Progenitor cell of endocrine pancreas (in vitro differentiated cells): ENCODE data around the gene NCKAP5. TPM values are rescaled to one million over a fixed set of nuclear protein-coding genes. Genes with fewer than 3 reads are reported as not detected.

ENCODE experiments used
- DNase-seq: peaks from one replicate; pipeline ENCODE4 v3.0.0; 2021; ENCODE audit warnings: low spot score; ENCODE audit not compliant: unreplicated experiment
- H3K27ac Mint-ChIP-seq: 2 replicates; pipeline ENCODE4 v1.8.0; 2021; ENCODE audit warnings: mild to moderate bottlenecking, moderate library complexity, mixed read lengths
- H3K27me3 Mint-ChIP-seq: 2 replicates; pipeline ENCODE4 v1.8.0; 2021; ENCODE audit warnings: mixed read lengths
- H3K36me3 Mint-ChIP-seq: 2 replicates; pipeline ENCODE4 v1.8.0; 2022; ENCODE audit warnings: mixed read lengths; ENCODE audit not compliant: insufficient read depth
- H3K4me1 Mint-ChIP-seq: 2 replicates; pipeline ENCODE4 v1.8.0; 2021; ENCODE audit warnings: low read depth, mixed read lengths
- H3K4me3 Mint-ChIP-seq: 2 replicates; pipeline ENCODE4 v1.8.0; 2021; ENCODE audit warnings: low read depth, mild to moderate bottlenecking, moderate library complexity, mixed read lengths
- H3K9me3 Mint-ChIP-seq: 2 replicates; pipeline ENCODE4 v1.8.0; 2021; ENCODE audit warnings: low read depth, mixed read lengths
- total RNA-seq: library from RNA; stranded (reverse); gene quantifications from 2 replicates; pipeline ENCODE4 v1.2.1, GENCODE V29; 2021
- TF ChIP-seq, protein P1 (sequence below): fragments of 200-600 bp; sonication (generic); IDR thresholded peaks from one replicate; pipeline ENCODE4 v1.5.0; 2021; ENCODE audit warnings: antibody characterized with exemption, mild to moderate bottlenecking; ENCODE audit not compliant: unreplicated experiment

Gene NCKAP5
- total RNA-seq, 1 donor from 2014 or later: 1.7 TPM

DNA sequence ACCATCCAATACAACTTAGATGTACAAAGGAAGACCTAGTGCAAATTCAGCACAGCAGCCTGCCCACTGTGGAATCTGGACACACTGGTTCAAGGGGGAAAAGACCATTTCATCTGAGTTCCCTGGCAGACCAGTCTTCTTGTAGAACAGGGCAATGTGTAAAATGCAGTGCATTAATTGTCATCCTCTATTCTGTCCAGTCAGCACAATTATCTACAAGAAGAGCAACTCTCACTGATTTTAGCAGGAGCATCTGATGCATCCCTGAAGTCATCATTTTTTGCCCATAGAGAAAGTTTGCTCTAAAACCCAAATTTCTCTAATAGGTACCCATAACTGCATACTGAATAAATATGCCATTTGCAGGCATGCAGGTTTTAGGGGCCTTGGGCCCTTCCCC, 816.4 kb downstream of the NCKAP5 start:
- no peak for DNase-seq
- no peak overlapping the region for H3K27ac Mint-ChIP-seq
- TF ChIP-seq, protein P1, sequence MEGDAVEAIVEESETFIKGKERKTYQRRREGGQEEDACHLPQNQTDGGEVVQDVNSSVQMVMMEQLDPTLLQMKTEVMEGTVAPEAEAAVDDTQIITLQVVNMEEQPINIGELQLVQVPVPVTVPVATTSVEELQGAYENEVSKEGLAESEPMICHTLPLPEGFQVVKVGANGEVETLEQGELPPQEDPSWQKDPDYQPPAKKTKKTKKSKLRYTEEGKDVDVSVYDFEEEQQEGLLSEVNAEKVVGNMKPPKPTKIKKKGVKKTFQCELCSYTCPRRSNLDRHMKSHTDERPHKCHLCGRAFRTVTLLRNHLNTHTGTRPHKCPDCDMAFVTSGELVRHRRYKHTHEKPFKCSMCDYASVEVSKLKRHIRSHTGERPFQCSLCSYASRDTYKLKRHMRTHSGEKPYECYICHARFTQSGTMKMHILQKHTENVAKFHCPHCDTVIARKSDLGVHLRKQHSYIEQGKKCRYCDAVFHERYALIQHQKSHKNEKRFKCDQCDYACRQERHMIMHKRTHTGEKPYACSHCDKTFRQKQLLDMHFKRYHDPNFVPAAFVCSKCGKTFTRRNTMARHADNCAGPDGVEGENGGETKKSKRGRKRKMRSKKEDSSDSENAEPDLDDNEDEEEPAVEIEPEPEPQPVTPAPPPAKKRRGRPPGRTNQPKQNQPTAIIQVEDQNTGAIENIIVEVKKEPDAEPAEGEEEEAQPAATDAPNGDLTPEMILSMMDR: no peak
- H3K4me3 Mint-ChIP-seq: no peak overlapping the region
- H3K4me1 Mint-ChIP-seq: no peaks in the 10 kb centered on the region
- no peaks in the 10 kb centered on the region for H3K27me3 Mint-ChIP-seq
- H3K36me3 Mint-ChIP-seq: no peaks in the 10 kb centered on the region
- no peaks in the 10 kb centered on the region for H3K9me3 Mint-ChIP-seq

DNA sequence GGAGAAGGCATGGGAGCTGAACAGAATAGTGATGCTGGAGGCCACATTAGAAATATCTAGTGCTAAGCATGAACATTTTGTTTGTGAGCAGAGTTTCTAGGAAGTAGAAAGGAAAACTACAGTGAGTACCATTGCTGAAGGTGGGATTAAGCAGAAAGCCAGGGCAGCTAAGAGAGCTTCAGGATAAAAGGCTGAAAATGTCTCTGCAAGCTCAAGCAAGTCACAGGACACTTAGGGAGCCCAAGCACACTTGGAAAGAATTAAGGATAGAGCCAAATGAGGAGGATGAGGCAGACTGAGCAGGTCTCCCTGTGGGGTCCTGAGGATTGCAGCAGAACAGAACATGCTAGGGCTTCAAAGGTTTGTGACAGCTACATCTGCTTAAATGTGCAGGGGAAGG, 817.7 kb downstream of the NCKAP5 start:
- no peaks in the 10 kb centered on the region for H3K27me3 Mint-ChIP-seq
- H3K4me1 Mint-ChIP-seq: no peaks in the 10 kb centered on the region
- no peak overlapping the region for H3K27ac Mint-ChIP-seq
- no peak overlapping the region for H3K4me3 Mint-ChIP-seq
- no peaks in the 10 kb centered on the region for H3K36me3 Mint-ChIP-seq
- DNase-seq: no peak
- H3K9me3 Mint-ChIP-seq: no peaks in the 10 kb centered on the region
- TF ChIP-seq, protein P1: no peak

DNA sequence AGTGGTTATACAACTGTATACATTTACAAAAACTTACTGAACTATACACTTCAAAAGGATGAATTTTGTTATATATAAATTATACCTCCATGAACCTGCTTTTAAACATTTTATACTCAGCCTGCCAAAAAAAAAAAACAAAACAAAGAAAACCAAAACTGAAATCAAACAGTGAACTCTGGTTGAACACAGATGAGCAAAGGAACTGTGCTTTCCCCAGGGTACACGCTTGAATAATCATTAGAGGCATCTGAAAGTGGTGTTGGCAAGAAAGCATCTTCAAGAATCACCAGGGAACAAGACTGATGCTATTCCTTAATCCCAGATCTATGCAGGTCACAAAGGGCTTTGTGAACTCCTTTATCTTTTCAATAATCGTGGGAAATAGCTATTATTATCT, 821.2 kb downstream of the NCKAP5 start:
- TF ChIP-seq, protein P1: no peak
- no peaks in the 10 kb centered on the region for H3K27me3 Mint-ChIP-seq
- H3K4me3 Mint-ChIP-seq: no peak overlapping the region
- H3K9me3 Mint-ChIP-seq: peaks cover 10% of the 10 kb centered on the region
- DNase-seq: no peak
- no peaks in the 10 kb centered on the region for H3K4me1 Mint-ChIP-seq
- H3K36me3 Mint-ChIP-seq: peaks cover 2% of the 10 kb centered on the region
- H3K27ac Mint-ChIP-seq: no peak overlapping the region

DNA sequence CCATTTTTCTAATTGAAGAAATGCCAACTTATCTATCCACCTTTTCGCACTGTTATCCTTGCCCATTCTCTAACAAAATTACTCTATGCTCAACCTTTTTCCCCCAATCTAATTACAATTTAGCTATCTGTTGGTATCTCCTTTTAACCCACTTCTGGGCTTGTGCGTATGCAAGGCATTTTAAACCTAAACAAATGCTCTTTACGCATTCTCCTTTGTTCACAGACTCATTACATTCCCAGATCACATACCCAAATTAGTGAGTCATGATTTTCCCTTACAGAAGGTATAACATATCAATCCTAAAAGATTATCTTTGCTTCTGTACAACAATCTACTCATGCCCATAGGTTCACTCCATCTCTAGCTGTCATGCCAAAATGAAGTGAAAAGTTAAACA, 826.5 kb downstream of the NCKAP5 start:
- no peak for DNase-seq
- Mint-ChIP-seq H3K9me3 (peaks cover 10% of the 10 kb centered on the region), H3K36me3 (peaks cover 2% of the 10 kb centered on the region), H3K27me3 (no peaks in the 10 kb centered on the region), H3K27ac (no peak overlapping the region), H3K4me1 (peaks cover 2% of the 10 kb centered on the region), H3K4me3 (no peak overlapping the region)
- TF ChIP-seq, protein P1: no peak

DNA sequence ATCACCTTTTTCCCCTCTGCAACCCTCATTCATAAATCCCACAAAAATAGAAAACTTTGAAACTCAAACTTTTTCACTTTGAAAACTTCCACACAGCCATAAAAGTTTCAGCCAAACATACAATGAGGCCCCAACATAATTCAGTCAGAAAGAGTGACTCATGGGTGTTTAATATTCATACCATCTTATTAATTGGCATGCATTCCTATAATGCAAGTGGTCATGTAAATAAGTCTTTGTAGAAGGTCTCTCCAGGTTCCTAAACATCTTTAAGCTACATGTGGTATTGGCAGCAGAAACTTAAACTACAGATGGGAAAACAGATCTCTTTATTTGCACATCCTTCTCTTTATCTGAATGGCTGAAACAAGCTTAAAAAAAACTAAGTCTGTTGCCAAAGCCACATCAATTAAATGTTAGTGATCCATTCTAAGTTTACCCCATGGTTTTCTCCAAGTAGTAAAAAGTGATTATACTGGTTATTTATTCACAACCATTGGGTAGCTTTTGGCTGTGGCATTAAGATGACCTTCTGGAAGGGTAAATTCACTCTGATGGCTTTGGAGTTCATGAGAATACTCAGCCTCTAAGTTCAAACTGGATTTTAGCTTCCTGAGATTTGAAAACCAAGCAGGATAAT, 828.1 kb downstream of the NCKAP5 start:
- H3K4me1 Mint-ChIP-seq: peaks cover 2% of the 10 kb centered on the region
- no peak for DNase-seq
- no peaks in the 10 kb centered on the region for H3K27me3 Mint-ChIP-seq
- no peak overlapping the region for H3K4me3 Mint-ChIP-seq
- H3K27ac Mint-ChIP-seq: no peak overlapping the region
- TF ChIP-seq, protein P1: no peak
- no peaks in the 10 kb centered on the region for H3K36me3 Mint-ChIP-seq
- peaks cover 7% of the 10 kb centered on the region for H3K9me3 Mint-ChIP-seq
